ENCODE measurements around the gene DGLUCY. TPM values are rescaled to one million over a fixed set of nuclear protein-coding genes. Genes with fewer than 3 reads are reported as not detected.
"Not testable (repeated sequence)": the region's sequence is repeated elsewhere in the genome, so short reads cannot be mapped to it uniquely, and the experiment has no call there.

The DGLUCY gene
- total RNA-seq, 1 experiment from 2014 or later: 91.4 TPM

GRCh38 chr14:91223028-91223783 lies 109.3 kb downstream of the DGLUCY start:
- DNase-seq (ENCODE audit: low spot score): no peak
- in situ Hi-C loops (cut with HindIII; ENCODE audit: low sequenced_read_pairs): no loop called here

- DNase-seq (ENCODE audit: low spot score): no peak
- in situ Hi-C loops (cut with HindIII; ENCODE audit: low sequenced_read_pairs): no loop called here
Observed at GRCh38 chr14:91225025-91225424, 111.2 kb downstream of the DGLUCY start.

DNA sequence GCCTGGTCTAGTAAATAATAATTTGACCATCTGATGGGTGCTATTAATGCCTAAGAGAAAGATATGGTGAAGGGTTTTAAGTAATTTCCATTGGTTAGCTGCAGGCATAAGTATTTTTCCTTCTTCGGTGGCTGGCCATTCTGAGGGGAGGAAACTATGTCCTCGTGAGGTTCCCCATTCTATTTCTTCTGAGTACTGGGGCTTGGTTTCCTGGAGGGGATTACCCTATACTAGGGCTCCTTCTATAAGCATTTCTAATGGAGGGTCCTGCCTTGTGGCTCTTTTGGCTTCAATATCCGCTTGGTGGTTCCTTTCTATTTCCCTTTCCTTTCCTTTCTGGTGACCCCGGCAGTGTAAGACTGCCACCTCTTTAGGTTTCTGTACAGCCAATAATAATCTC lies 112.5 kb downstream of the DGLUCY start:
- DNase-seq (ENCODE audit: low spot score); in situ Hi-C loops (cut with HindIII; ENCODE audit: low sequenced_read_pairs): not testable (repeated sequence)

- DNase-seq (ENCODE audit: low spot score): no peak
- in situ Hi-C loops (cut with HindIII; ENCODE audit: low sequenced_read_pairs): no loop called here
Observed at GRCh38 chr14:91227183-91227628, 113.3 kb downstream of the DGLUCY start.

DNA sequence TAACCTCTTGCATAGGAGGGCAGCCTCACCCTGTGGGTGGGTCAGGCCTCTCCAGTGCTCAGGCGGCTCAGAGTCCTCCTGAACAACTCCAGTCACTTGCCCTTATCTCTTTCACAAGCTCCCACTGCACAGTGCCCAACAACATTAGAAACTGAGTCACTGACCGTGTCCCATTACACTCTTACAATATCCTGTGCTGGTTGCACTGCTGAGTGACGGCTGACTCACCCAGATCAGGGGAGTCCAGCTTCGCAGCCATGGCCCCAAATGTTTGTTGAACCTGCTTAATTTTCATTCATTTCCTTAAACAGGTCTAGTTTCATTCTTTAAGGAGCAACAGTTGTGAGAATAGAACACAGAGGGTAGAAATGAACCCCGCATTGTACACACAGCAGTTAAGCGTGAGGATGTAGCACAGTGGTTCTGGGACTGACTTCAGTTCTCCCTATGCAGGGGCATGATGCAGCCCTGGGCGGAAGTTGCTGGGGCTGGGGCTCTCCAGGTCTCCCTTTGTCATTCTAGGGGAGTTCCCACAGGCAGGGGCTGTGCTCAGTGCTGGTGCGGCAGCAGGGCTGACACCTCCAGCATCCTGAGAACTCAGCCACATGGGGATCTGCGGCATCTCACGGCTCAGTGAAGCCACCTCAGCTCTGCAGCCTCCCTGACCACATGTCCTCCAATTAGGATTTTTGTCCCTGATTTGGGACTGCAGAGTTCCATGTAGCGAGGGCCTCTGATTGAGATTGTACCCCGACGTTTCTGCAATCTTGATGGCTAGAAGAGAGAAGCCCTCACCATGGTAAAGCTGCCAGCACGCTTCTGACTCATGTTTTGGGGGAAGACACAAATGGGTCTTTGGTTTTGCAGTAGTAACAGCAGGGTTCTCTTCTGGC lies 114.5 kb downstream of the DGLUCY start:
- DNase-seq (ENCODE audit: low spot score): no peak
- in situ Hi-C loops (cut with HindIII; ENCODE audit: low sequenced_read_pairs): no loop called here

DNA sequence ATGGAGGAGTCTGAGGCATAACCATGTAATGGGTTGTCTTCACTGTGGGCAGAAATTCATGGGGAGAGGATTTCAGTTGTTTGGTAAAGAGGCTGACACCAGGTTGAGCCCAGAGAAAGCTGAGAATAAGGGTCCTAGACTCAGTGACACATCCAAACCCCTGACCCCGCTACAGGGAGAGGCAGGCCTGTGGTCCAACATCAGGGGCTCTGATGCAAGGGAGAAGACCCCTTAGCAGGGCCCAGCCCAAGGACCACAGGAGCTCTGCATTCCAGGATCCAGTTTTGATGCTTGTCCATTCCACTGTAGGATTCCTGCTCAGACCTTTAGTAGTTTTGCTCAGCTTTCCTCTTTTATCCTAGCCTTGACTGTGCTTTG lies 115.1 kb downstream of the DGLUCY start:
- in situ Hi-C loops (cut with HindIII; ENCODE audit: low sequenced_read_pairs): no loop called here
- no peak for DNase-seq (ENCODE audit: low spot score)

DNA sequence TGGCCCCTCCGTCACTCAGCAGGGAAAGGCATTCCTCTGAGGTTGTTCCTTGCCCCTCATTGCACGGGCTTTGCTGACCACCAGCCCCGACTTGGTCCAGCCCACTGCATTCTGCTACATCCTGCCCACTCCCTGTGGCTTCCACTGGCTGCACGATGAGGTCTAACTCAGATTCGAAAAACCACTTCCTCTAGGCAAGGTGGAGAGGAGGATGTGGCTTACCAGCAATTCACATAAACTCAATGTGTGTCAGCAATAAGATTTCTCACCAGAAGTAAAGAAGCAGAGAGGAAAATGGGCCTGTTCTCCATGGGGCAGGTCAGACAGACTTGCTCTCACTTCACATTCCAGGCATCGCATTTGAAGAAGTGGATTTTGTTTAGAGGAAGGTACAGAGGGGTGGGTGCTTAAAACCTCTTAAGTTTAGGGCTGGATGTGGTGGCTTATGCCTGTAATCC lies 115.9 kb downstream of the DGLUCY start:
- no peak for DNase-seq (ENCODE audit: low spot score)

GRCh38 chr14:91230397-91231035 lies 116.6 kb downstream of the DGLUCY start:
- peak; percentile 81 for DNase-seq (ENCODE audit: low spot score)
- in situ Hi-C loops (cut with HindIII; ENCODE audit: low sequenced_read_pairs): no loop called here

More for the DNA sequence above, 115.9 kb downstream of the DGLUCY start:
- in situ Hi-C loops (cut with HindIII; ENCODE audit: low sequenced_read_pairs): no loop called here

- no peak for DNase-seq (ENCODE audit: low spot score)
- in situ Hi-C loops (cut with HindIII; ENCODE audit: low sequenced_read_pairs): no loop called here
Observed at GRCh38 chr14:91231446-91231845, 117.6 kb downstream of the DGLUCY start.

DNA sequence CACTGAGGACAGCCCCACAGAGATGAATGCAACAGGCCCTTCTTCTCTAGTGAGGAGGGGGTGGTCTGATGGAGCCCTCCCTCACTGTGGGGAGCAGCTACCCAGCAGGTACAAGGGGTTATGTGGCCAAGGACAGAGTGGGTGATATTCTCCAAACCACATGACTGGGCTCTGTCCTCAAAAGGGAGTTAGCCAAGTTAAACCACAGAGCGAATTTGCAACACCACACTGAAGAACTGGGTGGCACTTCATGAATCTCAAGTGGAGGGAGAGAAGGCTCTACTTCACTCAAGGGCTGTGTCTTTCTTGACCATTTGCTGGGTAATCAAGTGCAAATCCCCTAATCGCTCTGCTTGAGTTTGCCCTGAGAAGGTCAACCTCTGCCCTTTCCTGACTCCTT lies 118.2 kb downstream of the DGLUCY start:
- DNase-seq (ENCODE audit: low spot score): no peak
- in situ Hi-C loops (cut with HindIII; ENCODE audit: low sequenced_read_pairs): no loop called here

DNA sequence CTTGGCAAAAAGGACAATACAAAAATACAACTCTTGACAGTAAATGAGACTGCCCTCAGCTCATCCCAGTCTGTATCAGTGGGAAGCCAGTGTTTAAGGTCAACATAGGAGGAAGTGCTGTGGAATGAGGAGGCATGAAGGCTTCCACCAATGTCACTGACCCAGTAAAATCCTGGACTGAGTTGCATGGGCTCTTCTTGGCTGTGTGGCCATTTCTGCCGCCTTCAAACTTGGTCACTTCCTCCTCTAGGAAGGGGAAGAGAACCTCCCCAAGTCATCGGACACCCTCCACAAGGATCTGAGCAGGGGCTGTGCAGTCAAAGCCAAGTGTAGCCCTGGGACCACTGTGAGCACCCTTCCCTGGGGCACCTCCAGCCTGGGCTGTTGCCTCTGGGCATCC lies 118.7 kb downstream of the DGLUCY start:
- no peak for DNase-seq (ENCODE audit: low spot score)
- in situ Hi-C loops (cut with HindIII; ENCODE audit: low sequenced_read_pairs): no loop called here

GRCh38 chr14:91233936-91234790 lies 120.3 kb downstream of the DGLUCY start:
- in situ Hi-C loops (cut with HindIII; ENCODE audit: low sequenced_read_pairs): no loop called here
- no peak for DNase-seq (ENCODE audit: low spot score)

DNA sequence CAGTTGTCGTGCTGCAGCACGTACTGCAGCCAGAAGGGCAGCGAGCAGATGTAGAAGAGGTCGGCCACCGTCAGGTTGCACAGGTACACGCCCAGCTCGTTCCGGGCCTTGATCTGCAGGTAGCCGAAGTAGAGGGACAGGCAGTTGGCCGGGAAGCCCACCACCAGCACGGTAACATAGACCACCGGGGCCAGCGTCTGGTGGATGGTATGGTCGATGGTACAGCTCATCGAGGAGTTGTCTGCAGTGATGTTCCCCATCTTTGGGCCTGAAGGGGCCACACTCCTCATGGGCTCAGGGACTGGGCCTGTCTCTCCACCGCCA lies 120.9 kb downstream of the DGLUCY start:
- no peak for DNase-seq (ENCODE audit: low spot score)
- in situ Hi-C loops (cut with HindIII; ENCODE audit: low sequenced_read_pairs): no loop called here

GRCh38 chr14:91235841-91236240 lies 122.0 kb downstream of the DGLUCY start:
- in situ Hi-C loops (cut with HindIII; ENCODE audit: low sequenced_read_pairs): no loop called here
- DNase-seq (ENCODE audit: low spot score): no peak

GRCh38 chr14:91237219-91237618 lies 123.3 kb downstream of the DGLUCY start:
- no peak for DNase-seq (ENCODE audit: low spot score)
- in situ Hi-C loops (cut with HindIII; ENCODE audit: low sequenced_read_pairs): no loop called here

DNA sequence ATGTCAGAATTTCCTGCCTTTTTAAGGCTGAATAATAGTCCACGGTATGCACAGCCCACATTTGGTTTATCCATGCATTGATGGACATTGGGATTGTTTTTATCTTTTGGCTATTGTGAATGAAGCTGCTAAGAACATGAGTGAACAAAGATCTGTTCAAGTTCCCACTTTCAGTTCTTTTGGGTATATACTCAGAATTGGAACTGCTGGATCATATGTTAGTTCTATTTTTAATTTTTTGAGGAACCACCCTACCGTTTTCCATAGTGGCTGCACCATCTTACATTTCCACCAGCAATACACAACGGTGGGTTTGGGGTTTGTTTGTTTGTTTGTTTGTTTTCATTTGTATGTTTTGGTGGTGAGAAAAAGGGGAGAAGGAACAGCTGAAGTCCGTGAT lies 124.2 kb downstream of the DGLUCY start:
- in situ Hi-C loops (cut with HindIII; ENCODE audit: low sequenced_read_pairs): no loop called here
- DNase-seq (ENCODE audit: low spot score): no peak

- in situ Hi-C loops (cut with HindIII; ENCODE audit: low sequenced_read_pairs): no loop called here
- DNase-seq (ENCODE audit: low spot score): no peak
Observed at GRCh38 chr14:91238661-91239060, 124.8 kb downstream of the DGLUCY start.

- no peak for DNase-seq (ENCODE audit: low spot score)
- in situ Hi-C loops (cut with HindIII; ENCODE audit: low sequenced_read_pairs): no loop called here
Observed at GRCh38 chr14:91241863-91242262, 128.0 kb downstream of the DGLUCY start.

GRCh38 chr14:91242635-91243034 lies 128.8 kb downstream of the DGLUCY start:
- DNase-seq (ENCODE audit: low spot score): no peak
- in situ Hi-C loops (cut with HindIII; ENCODE audit: low sequenced_read_pairs): no loop called here
